Stimulated activated CD8-positive, alpha-beta memory T cell treated with anti-CD3 and anti-CD28 coated beads, Interleukin-12 subunit alpha, Interleukin-12 subunit beta, amount 100 ng/mL, for 24 hours (primary cell): ENCODE data around the gene FNDC3B.

ENCODE experiments used
- DNase-seq: peaks from one replicate; pipeline ENCODE4 v3.0.0-alpha.2; 2020; ENCODE audit errors: extremely low read depth

The FNDC3B gene

GRCh38 chr3:172259726-172260248 lies 220.4 kb downstream of the FNDC3B start:
- no peak for DNase-seq

- DNase-seq = no peak
These were observed 221.0 kb downstream of the FNDC3B start for GRCh38 chr3:172260381-172260780.

- no peak for DNase-seq
These were observed 221.7 kb downstream of the FNDC3B start for GRCh38 chr3:172261054-172261453.

- DNase-seq = no peak
These were observed 223.7 kb downstream of the FNDC3B start for GRCh38 chr3:172262991-172263608.

- no peak for DNase-seq
These were observed 224.6 kb downstream of the FNDC3B start for GRCh38 chr3:172263781-172264486.

GRCh38 chr3:172266103-172266502 lies 226.7 kb downstream of the FNDC3B start:
- no peak for DNase-seq

- DNase-seq = no peak
These were observed 229.0 kb downstream of the FNDC3B start for GRCh38 chr3:172268425-172268824.

- no peak for DNase-seq
These were observed 229.5 kb downstream of the FNDC3B start for GRCh38 chr3:172268868-172269267.

GRCh38 chr3:172270557-172271166 lies 231.3 kb downstream of the FNDC3B start:
- no peak for DNase-seq

GRCh38 chr3:172271386-172271976 lies 232.1 kb downstream of the FNDC3B start:
- no peak for DNase-seq

GRCh38 chr3:172272698-172273097 lies 233.3 kb downstream of the FNDC3B start:
- no peak for DNase-seq

- DNase-seq = no peak
These were observed 234.0 kb downstream of the FNDC3B start for GRCh38 chr3:172273378-172273777.

GRCh38 chr3:172274906-172275305 lies 235.5 kb downstream of the FNDC3B start:
- DNase-seq = no peak

- no peak for DNase-seq
These were observed 236.2 kb downstream of the FNDC3B start for GRCh38 chr3:172275586-172275985.

- no peak for DNase-seq
These were observed 236.7 kb downstream of the FNDC3B start for GRCh38 chr3:172276103-172276502.

GRCh38 chr3:172277151-172277652 lies 237.8 kb downstream of the FNDC3B start:
- DNase-seq = no peak

- DNase-seq = no peak
These were observed 239.8 kb downstream of the FNDC3B start for GRCh38 chr3:172279191-172279640.

GRCh38 chr3:172279974-172280373 lies 240.6 kb downstream of the FNDC3B start:
- no peak for DNase-seq

GRCh38 chr3:172280406-172281051 lies 241.2 kb downstream of the FNDC3B start:
- DNase-seq = no peak

- no peak for DNase-seq
These were observed 242.5 kb downstream of the FNDC3B start for GRCh38 chr3:172281884-172282283.

- no peak for DNase-seq
These were observed 243.5 kb downstream of the FNDC3B start for GRCh38 chr3:172282850-172283249.
